Central memory CD4-positive, alpha-beta T cell (primary cell): ENCODE data around the gene AIFM2.
"Not testable (repeated sequence)": the region's sequence is repeated elsewhere in the genome, so short reads cannot be mapped to it uniquely, and the experiment has no call there.

Experiments
- DNase-seq: peaks from one replicate; pipeline ENCODE4 v3.0.0; 2022

The AIFM2 gene

DNA sequence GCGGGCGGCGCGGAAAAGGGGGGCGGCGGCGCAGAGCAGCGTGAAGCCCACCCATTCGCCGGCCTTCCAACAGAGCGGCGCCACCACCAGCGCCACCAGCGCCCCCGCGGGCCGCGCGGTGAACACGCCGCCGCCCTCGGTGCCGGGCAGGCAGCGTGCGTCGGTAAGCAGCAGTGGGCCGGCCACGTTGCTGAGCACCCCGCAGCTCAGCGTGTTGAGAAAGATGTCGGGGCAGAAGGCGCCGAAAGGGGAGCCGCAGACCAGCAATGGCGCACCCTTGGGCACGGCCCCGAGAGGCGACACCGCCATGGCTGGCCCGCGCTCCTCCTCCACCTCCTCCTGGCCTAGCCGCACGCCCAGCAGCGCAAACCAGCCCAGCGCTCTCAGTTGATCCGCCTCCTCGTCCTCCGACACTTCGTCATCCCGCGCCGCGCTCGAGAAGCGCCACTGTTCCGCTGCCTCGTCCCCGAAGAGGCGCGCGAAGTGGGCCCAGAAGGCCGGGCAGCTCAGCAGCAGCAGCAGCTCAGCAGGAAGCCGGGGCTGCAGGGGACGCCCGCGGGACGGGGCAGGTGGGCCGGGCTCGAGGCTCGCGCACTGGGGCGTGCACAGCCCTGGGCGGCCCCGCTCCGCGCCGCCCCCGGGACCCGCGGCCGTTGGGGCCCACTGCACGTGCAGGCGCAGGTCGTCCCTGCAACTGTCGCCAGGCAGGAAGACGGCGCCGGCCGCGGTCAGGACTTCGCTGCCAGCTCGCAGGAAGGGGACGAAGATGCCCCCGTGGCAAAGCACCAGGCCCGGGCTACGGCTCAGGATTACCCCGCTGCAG is 13.3 kb upstream of the AIFM2 start:
- peak; percentile 77 for DNase-seq

GRCh38 chr10:70145166-70145665 is 12.6 kb upstream of the AIFM2 start:
- peak; percentile 6 for DNase-seq

DNA sequence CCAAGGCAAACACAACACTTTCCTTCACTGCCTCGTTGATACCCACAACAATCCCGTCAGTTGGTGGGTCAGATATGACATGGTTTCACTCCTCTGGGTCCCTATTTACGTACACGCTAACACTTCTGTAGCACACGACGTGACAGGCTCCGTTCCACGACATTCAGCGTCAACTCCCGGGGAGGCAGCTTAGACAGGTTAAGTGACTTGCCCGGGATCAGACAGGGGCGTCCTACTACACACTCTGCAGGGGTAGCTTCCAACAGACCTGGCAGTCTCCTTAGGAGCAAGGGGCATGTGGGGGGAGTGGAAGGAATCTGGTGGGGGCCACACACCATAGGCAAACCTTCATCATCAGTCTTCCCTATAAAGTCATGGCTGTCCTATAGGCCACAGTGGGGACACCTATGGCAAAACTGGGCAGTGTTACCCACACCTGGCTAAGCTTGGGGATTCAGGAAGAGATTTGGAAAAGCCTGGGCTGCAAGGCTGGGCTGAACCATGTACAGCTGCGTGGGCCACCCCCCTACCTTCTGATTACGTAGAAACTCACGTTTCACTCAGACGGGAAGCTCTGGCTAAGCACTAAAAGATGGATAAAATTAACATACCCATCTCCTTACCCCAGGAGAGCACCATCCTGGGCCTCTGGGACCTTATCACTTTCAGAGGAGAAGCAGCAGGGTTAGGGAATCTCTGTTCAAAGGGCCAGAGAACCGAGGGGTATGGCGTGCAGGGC is 11.9 kb upstream of the AIFM2 start:
- DNase-seq, result no peak

DNA sequence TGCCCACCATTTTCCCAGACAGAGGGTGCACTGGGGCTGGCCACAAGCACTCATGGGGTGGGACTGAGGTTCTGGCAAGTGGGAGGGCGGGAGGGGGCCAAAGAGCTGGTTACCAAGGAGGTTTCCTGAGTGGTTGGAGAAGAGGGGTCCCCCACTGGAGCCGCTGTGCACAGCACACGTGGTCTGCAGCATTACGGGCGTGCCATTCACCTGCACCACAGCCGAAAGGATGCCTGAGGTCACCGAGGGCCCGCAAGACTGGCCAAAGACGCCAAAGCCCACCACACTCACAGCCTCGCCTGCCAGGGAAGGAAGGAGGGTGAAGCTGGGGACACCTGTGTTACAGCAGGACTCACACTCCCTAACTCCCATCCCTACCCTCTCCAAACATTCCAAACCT is 9.9 kb upstream of the AIFM2 start:
- DNase-seq, result no peak

DNA sequence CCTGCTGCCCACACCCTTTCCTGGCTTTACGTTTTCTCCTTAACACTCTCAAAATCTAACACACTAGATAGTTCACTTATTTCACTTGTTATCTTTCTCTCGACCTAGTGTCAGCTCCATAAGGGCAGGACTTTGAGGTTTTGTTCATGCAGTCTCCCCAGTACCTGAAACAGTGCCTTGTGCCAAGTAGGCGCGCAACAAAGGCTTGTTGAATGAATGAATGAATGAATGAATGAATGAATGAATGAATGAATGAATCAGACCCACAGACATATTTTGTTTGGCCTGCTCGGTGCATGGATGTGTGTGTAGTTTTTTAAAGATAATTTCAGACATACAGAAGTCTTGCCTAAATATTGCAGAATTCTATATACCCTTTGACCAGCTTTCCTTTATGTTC is 7.7 kb upstream of the AIFM2 start:
- DNase-seq, result no peak

GRCh38 chr10:70139997-70140250 is 7.3 kb upstream of the AIFM2 start:
- no peak for DNase-seq

DNA sequence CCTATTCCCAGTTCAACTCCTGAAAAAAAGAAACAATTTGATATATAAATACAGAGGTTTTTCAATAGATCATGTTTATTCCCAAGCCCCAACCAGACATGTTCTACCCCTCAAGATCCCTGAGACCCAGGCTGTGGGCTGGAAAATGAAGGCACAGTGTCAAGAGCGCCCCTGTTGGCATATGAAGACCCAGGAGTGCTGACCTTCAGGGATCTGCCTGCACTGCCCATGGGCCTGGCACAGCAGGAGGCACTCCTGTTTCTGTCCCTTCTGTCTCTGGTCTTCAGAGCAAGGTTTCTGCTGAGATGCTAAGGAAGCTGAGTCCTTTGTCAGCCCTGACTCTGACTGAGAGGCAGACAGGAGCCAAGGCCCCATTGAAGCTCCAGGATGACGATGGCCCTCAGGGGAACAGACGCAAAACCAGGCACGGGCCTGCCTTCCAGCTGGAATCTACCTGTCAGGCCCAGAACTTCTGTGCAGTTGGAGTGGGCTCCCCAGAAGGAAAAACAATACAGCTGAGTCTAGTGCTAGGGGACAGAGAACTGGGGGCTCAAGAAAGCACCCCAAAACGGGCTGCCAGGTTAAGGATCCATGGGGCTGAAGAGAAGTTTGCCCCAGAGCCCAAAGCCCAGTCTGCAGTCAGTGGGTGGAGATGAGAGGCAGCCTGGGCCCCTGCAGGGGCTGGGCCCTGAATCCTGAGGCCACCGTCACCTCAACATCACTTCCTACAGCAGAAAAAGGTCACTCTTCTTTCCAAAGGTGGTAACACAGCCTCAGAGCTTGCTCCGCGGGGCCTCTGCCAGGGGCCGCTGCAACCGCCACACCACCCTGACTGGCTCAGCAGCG is 6.7 kb upstream of the AIFM2 start:
- DNase-seq, result no peak

- no peak for DNase-seq
These were observed 5.6 kb upstream of the AIFM2 start for GRCh38 chr10:70137927-70138883.

GRCh38 chr10:70137135-70137534 is 4.5 kb upstream of the AIFM2 start:
- no peak for DNase-seq

DNA sequence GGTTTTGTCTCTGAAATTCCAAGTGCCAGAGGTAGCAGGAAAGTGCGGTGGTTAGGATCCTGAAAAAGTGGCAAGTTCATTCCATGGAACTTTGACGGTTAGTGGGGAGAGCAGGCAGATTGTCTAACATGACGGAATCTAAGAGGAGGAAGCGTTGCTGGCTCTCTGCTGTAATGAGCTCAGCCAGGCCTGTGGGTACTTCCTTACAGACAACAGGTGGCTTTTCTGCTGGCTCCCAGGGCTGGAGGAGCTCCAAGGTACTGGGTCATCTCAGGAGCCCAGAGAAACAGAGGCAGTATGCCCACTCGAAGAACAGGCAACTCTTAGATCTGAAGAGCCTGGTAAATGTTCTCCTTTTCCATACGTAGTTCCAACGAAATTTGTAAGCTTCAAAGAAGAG is 3.1 kb upstream of the AIFM2 start:
- no peak for DNase-seq

- no peak for DNase-seq
These were observed 2.4 kb upstream of the AIFM2 start for GRCh38 chr10:70135046-70135445.

- DNase-seq, result no peak
These were observed 1.1 kb downstream of the AIFM2 start for GRCh38 chr10:70131560-70131937.

GRCh38 chr10:70130878-70131559 is 1.6 kb downstream of the AIFM2 start:
- no peak for DNase-seq

DNA sequence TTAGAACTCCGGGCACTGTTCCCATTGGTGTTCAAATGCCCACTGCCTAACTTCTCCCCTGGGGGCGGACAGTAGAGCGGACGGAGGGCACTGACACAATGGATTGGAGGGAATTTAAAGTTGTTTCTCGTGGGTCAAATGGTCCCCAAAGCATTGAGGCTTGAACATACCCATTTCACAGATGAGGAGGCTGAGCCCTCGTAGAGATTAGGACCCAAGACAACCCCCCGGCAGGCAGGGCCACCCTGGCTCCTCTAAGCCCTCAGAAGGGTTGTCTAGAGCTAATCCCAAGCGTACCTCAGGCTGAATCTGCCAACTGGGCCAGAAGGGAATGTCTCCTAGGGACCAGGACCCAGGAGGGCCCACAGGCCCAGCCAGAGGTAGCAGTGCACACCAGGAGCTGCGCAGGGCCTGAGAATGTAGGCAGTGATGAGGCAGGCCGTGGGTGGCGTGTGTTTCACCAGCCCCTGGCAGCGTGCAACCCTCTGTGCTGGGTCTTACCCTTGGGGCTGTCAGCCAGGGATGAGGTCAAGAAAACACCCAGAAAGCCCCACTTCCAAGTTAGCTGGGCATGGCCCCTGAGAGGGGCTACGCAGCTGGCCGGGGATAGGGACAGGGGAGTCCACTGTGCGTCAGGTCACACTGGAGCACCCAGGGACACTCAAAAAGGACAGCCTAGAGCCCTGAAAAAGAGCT is 5.8 kb downstream of the AIFM2 start:
- DNase-seq, result no peak

DNA sequence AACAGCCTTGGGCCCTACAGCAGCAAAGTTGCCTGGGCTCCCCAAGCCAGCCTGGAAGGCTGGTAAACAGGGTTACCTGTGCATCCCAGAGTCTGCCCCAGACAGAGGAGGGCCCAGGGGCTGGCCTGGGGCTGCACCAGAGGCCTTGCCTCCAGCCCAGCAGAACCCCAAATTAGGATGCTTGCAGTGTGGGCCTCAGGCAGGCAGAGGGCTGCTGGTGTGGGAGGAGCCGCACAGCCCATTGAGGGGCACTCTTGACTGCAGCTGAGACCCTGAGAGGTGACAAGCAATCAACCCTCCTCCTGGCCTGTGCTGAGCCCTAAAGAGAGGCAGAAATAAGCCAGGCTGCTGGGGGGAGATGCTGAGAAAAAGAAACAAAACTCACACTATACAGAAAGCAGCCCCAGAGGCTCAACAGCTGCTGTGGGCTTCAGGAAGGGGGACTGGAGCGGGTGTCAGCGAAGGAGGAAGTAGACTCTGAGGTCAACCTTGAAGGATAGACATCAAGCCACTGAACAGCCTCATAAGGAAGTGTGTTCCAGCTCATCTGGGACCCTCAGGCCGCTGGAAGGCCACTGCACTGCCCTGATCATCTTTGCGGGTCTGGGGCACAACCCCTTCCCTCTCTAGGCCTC is 6.6 kb downstream of the AIFM2 start:
- DNase-seq, result no peak

DNA sequence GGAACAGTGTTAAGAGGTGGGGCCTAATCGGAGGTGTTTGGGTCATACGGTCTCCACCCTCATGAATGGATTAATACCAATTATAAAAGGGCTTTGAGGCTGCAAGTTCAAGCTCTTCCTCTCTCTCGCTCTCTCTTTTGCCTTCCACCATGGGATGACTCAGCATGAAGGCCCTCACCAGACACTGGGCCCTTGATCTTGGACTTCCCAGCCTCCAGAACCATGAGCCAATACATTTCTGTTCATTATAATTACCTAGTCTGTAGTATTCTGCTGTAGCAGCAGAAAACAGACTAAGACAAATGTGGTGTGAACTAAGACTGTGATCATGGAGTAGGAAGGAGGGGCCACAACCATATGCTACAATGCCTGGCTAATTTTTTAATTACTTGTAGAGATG is 7.7 kb downstream of the AIFM2 start:
- DNase-seq, result no peak

DNA sequence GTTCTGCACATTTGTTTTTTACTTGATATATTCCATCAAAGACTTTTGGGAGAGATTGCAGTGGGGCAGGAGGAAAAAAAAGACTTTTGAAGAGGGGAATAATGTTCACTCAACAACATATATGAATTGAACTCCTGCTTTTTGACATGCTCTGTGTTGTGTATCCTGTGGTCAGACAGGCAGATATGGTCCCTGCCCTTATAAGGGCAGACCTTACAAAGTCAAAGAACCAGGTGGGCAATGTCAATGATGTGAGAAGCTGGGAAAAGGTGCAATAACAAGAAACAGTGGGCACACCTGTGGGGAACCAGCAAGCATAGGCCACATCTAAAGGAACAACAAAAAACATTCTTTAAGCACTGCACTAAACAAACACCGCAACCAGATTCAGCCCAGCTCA is 8.2 kb downstream of the AIFM2 start:
- DNase-seq, result no peak

DNA sequence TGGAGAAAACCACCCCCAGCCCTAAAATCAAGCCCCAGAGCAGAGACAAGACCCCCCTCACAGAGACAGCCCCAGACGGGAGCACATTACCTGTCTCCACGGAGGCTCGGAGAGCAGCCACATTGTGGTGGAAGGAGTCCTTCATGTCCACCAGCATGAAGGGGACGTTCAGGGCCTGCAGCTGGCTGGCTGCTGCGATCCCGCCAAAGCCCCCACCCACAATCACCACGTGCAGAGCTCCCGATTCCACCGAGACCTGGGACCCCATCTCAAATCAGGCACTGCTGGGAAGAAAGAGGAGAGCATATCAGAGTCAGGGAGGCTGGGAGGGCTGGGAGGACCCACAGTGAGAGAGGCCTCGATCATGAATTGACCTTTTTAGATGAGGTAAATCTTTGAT is 8.8 kb downstream of the AIFM2 start:
- no peak for DNase-seq

- DNase-seq, result not testable (repeated sequence)
These were observed 9.5 kb downstream of the AIFM2 start for GRCh38 chr10:70123166-70123565.

GRCh38 chr10:70122742-70123141 is 9.9 kb downstream of the AIFM2 start:
- no peak for DNase-seq
